Measurements from ENCODE around the gene CHST3.

CHST3 gene

GRCh38 chr10:72058347-72058898, 94.2 kb downstream of the CHST3 start:
- no peak for DNase-seq (ENCODE audit: low spot score)

DNA sequence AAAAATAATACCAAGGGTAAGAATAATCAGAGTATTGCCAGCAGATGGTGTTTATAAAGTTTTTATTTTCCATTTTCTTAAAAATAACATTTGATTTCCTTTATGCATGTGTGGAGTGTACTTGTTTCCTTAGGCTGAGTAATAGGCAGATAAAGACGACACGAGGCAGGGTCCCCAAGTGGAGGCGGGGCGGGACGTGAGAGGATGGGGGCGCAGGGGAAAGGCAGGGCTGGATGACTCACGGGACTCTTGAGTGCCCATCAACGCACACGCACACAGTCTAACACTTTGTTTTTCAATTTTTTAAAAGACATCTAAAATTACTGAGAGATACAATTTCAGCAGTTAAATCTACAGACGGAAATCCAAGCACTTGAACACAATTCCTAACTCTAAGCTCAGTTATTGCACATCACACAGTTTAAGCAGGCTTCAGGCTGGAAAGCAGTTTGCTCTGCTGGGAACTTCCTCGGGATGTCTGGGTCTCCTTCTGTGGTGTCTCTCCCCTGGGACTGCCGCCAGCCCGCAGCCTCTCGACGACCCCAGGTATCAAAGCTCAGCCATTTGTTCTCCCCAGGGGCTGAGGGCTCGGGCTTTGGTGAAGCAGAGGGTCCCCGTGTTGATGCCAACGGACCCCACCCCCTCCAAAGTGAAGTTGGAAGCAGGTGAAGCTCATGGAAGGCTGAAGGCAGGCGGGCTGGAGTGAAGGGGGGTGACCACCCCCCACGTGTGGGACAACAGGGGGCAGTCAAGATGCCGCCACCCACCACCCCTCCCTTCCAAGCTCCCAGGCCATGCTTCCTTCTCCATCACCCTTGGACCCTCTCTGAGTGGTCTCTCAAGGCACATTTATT, 95.0 kb downstream of the CHST3 start:
- no peak for DNase-seq (ENCODE audit: low spot score)

DNA sequence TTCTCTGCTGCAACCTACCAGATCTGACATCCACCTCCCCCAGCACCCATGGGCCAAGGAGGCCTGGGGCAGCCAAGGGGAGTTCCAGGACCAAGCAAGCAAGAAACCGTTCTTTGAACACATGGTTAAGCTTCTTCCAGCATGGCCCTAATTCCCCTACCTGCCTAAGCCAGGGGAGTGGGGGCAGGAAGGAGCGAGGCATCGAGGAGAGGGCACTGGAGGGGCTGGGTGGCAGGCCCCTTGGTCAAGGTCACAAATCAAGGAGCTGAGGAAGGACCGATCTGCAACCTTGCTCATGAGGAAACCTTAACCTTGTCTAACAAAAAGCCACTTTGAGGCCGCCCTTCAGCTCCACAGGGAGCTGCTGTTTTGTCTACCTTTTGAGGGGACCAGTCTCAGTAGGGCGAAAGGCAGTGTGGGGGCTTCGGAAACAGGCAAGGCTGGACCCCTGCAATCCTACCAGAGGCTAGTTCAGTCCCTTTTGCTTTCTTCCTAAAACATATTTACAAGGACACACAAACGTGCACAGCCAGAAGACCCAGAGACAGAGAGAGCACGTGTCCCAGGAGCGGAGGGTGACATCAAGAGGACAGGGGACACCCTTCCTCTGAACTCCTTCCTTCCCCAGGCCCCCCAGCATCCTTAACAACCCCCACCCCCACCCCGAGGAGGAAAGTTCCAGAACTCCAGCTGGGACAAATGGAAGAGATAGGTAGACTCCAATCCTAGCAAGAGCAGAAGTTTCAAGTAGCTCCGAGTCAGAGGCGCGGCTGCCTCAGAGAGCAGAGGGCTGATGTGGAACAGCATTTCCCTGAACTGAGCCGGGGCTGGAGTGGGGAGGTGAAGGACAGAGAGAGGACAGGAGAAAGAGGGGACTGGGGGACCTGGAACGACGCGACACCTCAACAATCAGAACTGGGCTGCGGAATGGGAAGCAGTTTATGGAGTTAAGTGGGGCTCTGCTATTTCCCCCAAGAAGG, 95.9 kb downstream of the CHST3 start:
- no peak for DNase-seq (ENCODE audit: low spot score)

DNA sequence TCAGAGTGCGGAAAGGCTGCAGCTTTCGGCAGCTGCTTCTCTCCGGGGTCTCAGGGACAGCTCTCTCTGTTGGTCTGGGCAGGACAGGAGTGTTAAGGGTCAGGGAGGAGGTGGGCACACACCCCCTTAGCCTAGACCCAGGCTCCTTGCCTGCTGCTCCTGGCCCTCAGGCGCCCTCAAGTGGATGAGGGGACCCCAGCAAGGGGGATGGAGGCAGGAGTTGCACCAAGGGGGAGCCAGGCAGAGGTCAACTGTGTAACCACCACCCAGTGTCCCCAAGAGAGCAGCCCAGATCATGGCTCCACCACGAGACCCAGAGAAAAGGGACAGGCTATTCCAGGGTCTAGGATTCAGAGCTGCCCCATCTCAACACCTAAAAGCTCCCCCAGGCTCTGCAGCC, 97.3 kb downstream of the CHST3 start:
- DNase-seq (ENCODE audit: low spot score), result peak; percentile 20

DNA sequence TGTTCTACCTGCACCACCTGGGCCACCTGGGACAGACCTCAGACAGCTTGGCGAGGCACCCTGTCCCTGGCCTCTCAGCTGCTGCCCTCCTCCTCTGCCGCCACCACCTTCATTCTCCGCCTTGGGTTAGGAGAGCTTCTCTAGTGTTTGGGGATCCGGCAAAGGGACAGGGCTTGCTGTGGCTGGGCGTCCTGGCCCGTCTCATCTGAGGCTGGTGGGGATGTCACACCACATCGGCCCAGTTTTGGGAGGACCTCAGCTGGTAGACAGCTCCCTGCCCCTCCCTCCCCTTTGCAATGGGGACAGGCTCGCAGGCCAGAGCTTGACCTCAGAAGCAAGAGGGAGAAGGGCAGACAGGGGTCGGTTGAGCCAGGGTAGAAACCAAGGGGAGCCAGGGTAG, 97.7 kb downstream of the CHST3 start:
- DNase-seq (ENCODE audit: low spot score), result no peak

DNA sequence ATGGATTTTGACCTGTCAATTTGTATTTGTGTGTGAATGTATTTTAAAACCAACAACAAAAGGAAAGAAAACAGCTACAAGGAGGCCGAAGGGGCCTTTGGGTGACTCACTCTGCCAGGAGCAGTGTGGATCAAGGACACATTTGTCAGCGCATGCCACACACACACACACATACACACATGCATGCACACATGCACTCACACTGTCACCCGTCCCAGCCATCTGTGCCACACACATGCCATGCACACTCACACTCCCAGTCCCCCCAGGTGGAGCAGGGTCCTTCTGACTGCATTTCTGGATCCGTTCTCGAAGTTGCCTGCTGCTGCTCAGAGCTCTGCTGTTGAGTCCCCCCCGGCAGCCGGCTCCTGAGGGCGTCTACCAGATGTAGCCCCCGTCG, 98.2 kb downstream of the CHST3 start:
- no peak for DNase-seq (ENCODE audit: low spot score)
